AG04449 (cell line): ENCODE data around the gene RBM38.

Experiments used
- CTCF ChIA-PET: fragments of 350-600 bp; formaldehyde crosslinking; extraction: SDS; loops from one replicate; lab custom pipeline; 2021; ENCODE audit warnings: antibody characterized with exemption; lab: Yijun Ruan, JAX
- POLR2A ChIA-PET: fragments of 400-600, 350-600 bp; formaldehyde crosslinking; extraction: SDS; loops from one replicate; lab custom pipeline; 2020; ENCODE audit warnings: antibody characterized with exemption, inconsistent platforms; lab: Yijun Ruan, JAX
- DNase-seq: peaks from one replicate; pipeline ENCODE4 v3.0.0-alpha.2; 2010; ENCODE audit warnings: low read depth, low spot score
- H3K4me3 ChIP-seq: 2 replicates; pipeline ENCODE4 v1.5.1; 2011; ENCODE audit warnings: low read depth, mild to moderate bottlenecking, control low read depth, low read length
- CTCF ChIP-seq: IDR thresholded peaks from one replicate; pipeline ENCODE4 v1.5.1; 2011; ENCODE audit warnings: mild to moderate bottlenecking, moderate library complexity, low read length, control low read depth, inconsistent platforms; ENCODE audit not compliant: insufficient read depth; ENCODE audit errors: missing control alignments

The RBM38 gene

GRCh38 chr20:57378646-57379262 is 12.4 kb upstream of the RBM38 start:
- no peak for DNase-seq
- CTCF ChIA-PET: interaction anchor here (1.1 to 8.5 kb wide), 11 partner anchors 9 to 832 kb away, joined by 3 to 56 read pairs (median 6); no protein-coding TSS in a partner anchor
- POLR2A ChIA-PET: no interaction called here
- TF ChIP-seq CTCF: no peak
- H3K4me3 ChIP-seq: no peak overlapping the region

- DNase-seq: no peak
- POLR2A ChIA-PET: no interaction called here
Observed at GRCh38 chr20:57379263-57379647, 11.9 kb upstream of the RBM38 start.

GRCh38 chr20:57380081-57380750 is 11.0 kb upstream of the RBM38 start:
- ChIA-PET POLR2A (no interaction called here), CTCF (interaction anchor here (0.9 to 8.5 kb wide), 15 partner anchors 8 to 831 kb away, joined by 3 to 56 read pairs (median 6); no protein-coding TSS in a partner anchor)
- no peak for DNase-seq
- no peak for TF ChIP-seq CTCF
- H3K4me3 ChIP-seq: no peak overlapping the region

More at GRCh38 chr20:57379263-57379647, 11.9 kb upstream of the RBM38 start:
- CTCF ChIA-PET: interaction anchor here (0.9 to 8.5 kb wide), 16 partner anchors 9 to 832 kb away, joined by 3 to 56 read pairs (median 6); no protein-coding TSS in a partner anchor
- H3K4me3 ChIP-seq: no peak overlapping the region
- TF ChIP-seq CTCF: no peak

- ChIA-PET POLR2A (no interaction called here), CTCF (interaction anchor here (0.8 to 6.5 kb wide), 29 partner anchors 9 to 830 kb away, joined by 3 to 52 read pairs (median 5); partner anchors contain the start of gene RBM38)
- TF ChIP-seq CTCF: peak; percentile 89
- no peak for DNase-seq
- H3K4me3 ChIP-seq: no peak overlapping the region
Observed at GRCh38 chr20:57381596-57382503, 9.3 kb upstream of the RBM38 start.

- H3K4me3 ChIP-seq: no peak overlapping the region
- ChIA-PET CTCF (interaction anchor here (0.8 to 6.5 kb wide), 28 partner anchors 8 to 829 kb away, joined by 3 to 52 read pairs (median 6); partner anchors contain the start of gene RBM38), POLR2A (no interaction called here)
- no peak for DNase-seq
- no peak for TF ChIP-seq CTCF
Observed at GRCh38 chr20:57382516-57382915, 8.7 kb upstream of the RBM38 start.
